Activated naive CD4-positive, alpha-beta T cell treated with anti-CD3 and anti-CD28 coated beads, Interleukin-2, amount 10 ng/mL, durations not matched to agents 5 hours and 36 hours (primary cell): Measurements from ENCODE around the gene SAC3D1. TPM values are rescaled to one million over a fixed set of nuclear protein-coding genes. Genes with fewer than 3 reads are reported as not detected.

Source experiments
- microRNA-seq: library from miRNA; unstranded; fragments of <30 nt; microRNA quantifications from one replicate; pipeline ENCODE4 v1.2.0, GENCODE V29; 2022; ENCODE audit warnings: borderline microRNAs expressed, borderline replicate concordance
- total RNA-seq, 2 experiments: library from RNA; stranded (reverse); gene quantifications; one replicate each; pipeline ENCODE4 v1.2.3, GENCODE V29; 2021

SAC3D1 gene
- 10 to 100 TPM; 29.0 to 29.6 TPM for total RNA-seq

DNA sequence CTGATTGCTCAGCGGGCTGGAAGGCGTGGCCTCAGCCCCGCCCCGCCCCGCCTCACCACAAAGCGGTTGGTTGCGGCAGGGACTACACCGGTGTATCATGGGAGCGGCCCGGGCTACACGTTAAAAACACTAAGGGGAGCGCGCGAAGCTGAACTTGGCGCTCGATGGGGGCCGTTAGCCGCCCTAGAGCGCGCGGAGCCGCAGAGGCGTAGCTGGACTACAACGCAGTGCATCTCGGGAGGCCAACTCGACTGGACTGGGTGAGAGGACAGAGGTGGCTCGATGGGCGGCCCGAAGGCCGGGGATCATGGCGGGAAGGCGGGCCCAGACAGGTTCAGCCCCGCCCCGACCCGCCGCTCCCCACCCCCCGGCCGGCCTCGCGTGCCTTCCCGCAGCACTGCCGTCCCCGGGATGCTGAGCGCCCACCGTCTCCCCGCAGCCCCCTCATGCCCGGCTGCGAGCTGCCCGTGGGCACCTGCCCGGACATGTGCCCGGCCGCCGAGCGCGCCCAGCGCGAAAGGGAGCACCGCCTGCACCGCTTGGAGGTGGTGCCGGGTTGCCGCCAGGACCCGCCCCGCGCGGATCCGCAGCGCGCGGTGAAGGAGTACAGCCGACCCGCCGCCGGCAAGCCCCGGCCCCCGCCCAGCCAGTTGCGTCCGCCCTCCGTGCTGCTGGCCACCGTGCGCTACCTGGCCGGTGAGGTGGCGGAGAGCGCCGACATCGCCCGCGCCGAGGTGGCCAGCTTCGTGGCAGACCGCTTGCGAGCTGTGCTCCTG, at the start of gene SAC3D1:
Gene SAC3D1, plus strand, starts transcription at position 364 of the 776 bp plus-strand sequence. Its CDS starts 83 bp downstream, at position 447.

GRCh38 chr11:64996710-64997380, 44.2 kb upstream of the SAC3D1 start, which contains the start of gene BATF2:
Gene BATF2 (minus strand): TSS chr11:64996971. CDS start chr11:64996914, 57 bp downstream.

DNA sequence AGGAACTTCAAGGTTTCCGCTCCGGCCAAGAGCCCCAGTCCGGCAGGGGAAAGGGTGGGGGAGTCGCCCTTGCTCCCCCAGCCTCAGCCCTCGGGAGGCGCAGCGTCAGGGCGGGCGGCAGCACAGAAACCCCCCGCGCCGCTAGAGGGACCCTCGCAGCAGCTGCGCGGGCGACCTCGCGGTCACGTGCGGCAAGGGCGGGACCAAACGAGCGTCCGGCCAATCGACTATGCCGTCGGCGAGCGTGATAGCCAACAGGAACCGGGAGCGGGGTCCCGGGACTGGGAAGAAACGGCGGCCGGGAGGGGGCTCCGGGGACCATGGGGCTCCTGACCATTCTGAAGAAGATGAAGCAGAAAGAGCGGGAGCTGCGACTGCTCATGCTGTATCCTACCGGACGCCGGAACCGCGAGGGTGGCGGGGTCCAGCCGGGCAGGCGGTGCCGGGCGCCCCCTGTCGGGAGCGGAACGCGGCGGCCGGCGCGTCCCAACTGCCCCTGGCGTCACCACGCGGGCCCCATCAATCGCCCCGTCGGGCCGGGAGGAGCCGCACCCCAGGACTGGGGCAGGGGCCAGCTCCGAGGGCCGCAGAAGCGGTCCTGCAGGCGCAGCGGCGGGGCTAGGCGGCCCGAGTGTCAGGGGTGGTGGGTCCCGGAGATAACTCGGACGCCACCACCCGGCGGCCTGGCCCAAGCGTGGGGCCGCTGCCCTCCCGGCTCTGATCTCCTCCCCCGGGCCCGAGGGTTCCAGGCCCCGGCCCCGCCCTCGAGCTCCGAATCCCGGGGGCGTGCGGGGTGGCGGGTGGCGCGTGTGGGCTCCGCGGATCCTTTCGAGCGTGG, 26.9 kb upstream of the SAC3D1 start, which contains the start of gene ARL2:
Gene ARL2, plus strand, starts transcription at position 273 of the 838 bp plus-strand sequence. Its CDS starts 48 bp downstream, at position 321.

GRCh38 chr11:65027213-65028067, 13.6 kb upstream of the SAC3D1 start, which contains the start of gene SNX15:
Gene SNX15 (plus strand): TSS chr11:65027439. CDS start chr11:65027538, 99 bp downstream.

DNA sequence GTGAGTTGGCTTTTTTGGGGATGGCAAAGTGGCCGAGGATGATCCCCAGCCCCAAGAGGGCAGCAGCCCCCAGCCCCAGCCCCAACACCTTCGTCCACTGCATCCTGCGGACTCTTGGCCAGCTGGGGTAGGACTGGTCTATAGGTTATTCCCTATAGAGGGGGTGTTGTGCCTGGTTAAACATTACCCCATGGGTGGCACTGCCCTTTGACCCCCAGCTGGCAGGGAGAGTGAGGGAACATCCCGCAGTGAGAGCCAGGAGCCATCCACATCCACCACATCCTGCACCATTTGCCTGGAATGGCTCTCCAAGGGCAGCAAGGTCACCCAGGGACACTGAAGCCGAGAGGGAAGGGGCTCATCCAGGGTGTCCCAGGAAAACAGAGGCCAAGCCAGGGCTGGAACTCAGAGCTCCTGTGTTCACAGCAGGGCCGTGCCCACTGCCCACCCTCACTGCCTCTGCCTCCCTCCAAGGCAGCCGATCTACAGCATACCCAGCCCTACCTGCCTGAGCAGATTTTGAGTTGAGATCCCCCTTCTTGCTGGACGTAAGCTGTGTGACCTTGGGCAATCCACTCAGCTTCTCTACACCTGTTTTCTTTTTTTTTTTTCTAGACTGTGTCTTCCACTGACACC, 17.5 kb downstream of the SAC3D1 start, which contains the start of gene NAALADL1:
Gene NAALADL1, minus strand, starts transcription at position 135 of the 636 bp plus-strand sequence. Its CDS starts 32 bp downstream, at position 103.

GRCh38 chr11:65083834-65084597, 43.0 kb downstream of the SAC3D1 start, which contains the start of the genes CDCA5 and ZFPL1:
Gene CDCA5 (minus strand): TSS chr11:65084040. CDS start chr11:65083978, 62 bp downstream.
Gene ZFPL1 (plus strand): TSS chr11:65084222. CDS start chr11:65084699, 477 bp downstream.

Small RNAs within 50 kb of the gene (microRNA-seq; reads per million reads assigned to microRNA genes)
- not detected for gene MIR6879

Other genes starting within 250 kb of the SAC3D1 start
- 10 to 100 TPM; 88.2 to 92.8 TPM for gene MAP4K2, start 238.0 kb upstream of the SAC3D1 start, total RNA-seq
- 10 to 100 TPM; 34.8 to 37.5 TPM for gene MEN1, start 230.7 kb upstream of the SAC3D1 start, total RNA-seq
- 1 to 10 TPM; 1.8 to 2.2 TPM for gene CDC42BPG, start 196.6 kb upstream of the SAC3D1 start, total RNA-seq
- gene EHD1, start 162.6 kb upstream of the SAC3D1 start, total RNA-seq: 100 to 1,000 TPM; 114 to 120 TPM
- gene ATG2A, start 124.0 kb upstream of the SAC3D1 start, total RNA-seq: 10 to 100 TPM; 31.0 to 32.6 TPM
- 10 to 100 TPM; 19.8 to 20.3 TPM for gene PPP2R5B, start 116.5 kb upstream of the SAC3D1 start, total RNA-seq
- not detected for gene GPHA2, start 105.3 kb upstream of the SAC3D1 start, total RNA-seq
- gene MAJIN, start 69.1 kb upstream of the SAC3D1 start, total RNA-seq: under 1 TPM; 0.20 to 0.36 TPM
- gene BATF2, start 44.2 kb upstream of the SAC3D1 start, total RNA-seq: under 1 TPM in 1 of 2 experiments, not detected in 1; 0.19 TPM
- gene ARL2, start 27.1 kb upstream of the SAC3D1 start, total RNA-seq: 10 to 100 TPM; 49.1 to 54.1 TPM
- 10 to 100 TPM; 25.9 to 27.5 TPM for gene SNX15, start 13.8 kb upstream of the SAC3D1 start, total RNA-seq
- 10 to 100 TPM; 11.8 to 12.4 TPM for gene NAALADL1, start 17.3 kb downstream of the SAC3D1 start, total RNA-seq
- gene CDCA5, start 42.8 kb downstream of the SAC3D1 start, total RNA-seq: 10 to 100 TPM; 72.9 to 77.5 TPM
- gene ZFPL1, start 43.0 kb downstream of the SAC3D1 start, total RNA-seq: 10 to 100 TPM; 26.6 to 27.5 TPM
- 100 to 1,000 TPM; 167 to 172 TPM for gene VPS51, start 55.0 kb downstream of the SAC3D1 start, total RNA-seq
- gene TM7SF2, start 70.7 kb downstream of the SAC3D1 start, total RNA-seq: 10 to 100 TPM; 27.8 to 28.5 TPM
- 1 to 10 TPM; 7.7 to 9.4 TPM for gene ZNHIT2, start 76.5 kb downstream of the SAC3D1 start, total RNA-seq
- gene FAU, start 80.9 kb downstream of the SAC3D1 start, total RNA-seq: 1,000 to 10,000 TPM; 1,282 to 1,325 TPM
- gene MRPL49, start 81.1 kb downstream of the SAC3D1 start, total RNA-seq: 10 to 100 TPM; 40.9 to 42.2 TPM
- gene SYVN1, start 93.3 kb downstream of the SAC3D1 start, total RNA-seq: 10 to 100 TPM; 39.2 to 43.4 TPM
- gene SPDYC, start 129.0 kb downstream of the SAC3D1 start, total RNA-seq: not detected
- 100 to 1,000 TPM; 161 to 168 TPM for gene CAPN1, start 140.7 kb downstream of the SAC3D1 start, total RNA-seq
- 10 to 100 TPM; 35.9 to 37.6 TPM for gene POLA2, start 220.8 kb downstream of the SAC3D1 start, total RNA-seq